GM18519 (cell line): ENCODE results near the gene PRDM16.

Experiments used
- ATAC-seq: cut with Tn5 transposase; IDR thresholded peaks from one replicate; pipeline ENCODE4 v1.9.1; 2021; ENCODE audit warnings: mild to moderate bottlenecking, moderate library complexity; ENCODE audit not compliant: unreplicated experiment, low FRiP score

The PRDM16 gene

GRCh38 chr1:3356827-3357460 is 287.9 kb downstream of the PRDM16 start:
- ATAC-seq = no peak

DNA sequence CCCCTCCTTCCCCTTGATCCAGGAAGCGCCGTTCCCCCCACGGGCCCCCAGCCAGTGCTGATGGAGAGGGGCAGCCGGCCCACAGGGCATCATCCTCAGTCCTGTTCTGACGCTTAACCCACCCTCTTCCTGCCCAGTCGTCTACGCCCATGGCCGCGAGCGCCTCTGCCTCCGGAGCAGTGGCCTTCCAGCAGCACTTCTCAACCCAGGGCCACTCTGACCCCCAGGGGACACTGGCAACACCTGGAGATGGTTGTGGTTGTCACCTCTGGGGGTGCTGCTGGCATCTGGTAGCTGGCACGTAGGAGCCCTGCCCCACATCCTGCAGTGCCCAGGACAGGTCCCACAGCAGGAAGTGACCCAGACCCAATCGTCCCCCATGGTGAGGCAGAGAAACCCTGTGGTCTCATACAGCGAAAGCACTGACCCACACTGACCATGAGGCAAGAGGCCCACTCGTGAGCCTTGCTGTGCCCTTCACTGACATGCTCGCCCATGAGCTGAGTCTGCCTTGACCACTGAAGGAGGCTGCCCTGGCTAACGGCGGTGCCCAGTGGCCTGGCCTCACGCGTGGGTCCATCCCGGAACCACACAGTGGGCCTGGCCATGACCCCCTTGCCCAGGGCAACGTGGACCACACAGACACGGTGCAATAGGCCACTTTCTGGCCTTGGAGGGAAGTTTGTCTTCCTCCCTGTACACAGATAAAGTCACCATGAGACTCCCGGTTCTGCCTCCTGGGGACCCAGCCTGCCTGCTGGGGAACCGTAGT is 288.7 kb downstream of the PRDM16 start:
- no peak for ATAC-seq

GRCh38 chr1:3359351-3359750 is 290.3 kb downstream of the PRDM16 start:
- no peak for ATAC-seq

GRCh38 chr1:3359756-3360440 is 290.9 kb downstream of the PRDM16 start:
- no peak for ATAC-seq

- ATAC-seq = no peak
Observed at GRCh38 chr1:3360646-3361257, 291.7 kb downstream of the PRDM16 start.

GRCh38 chr1:3363023-3363422 is 294.0 kb downstream of the PRDM16 start:
- no peak for ATAC-seq

DNA sequence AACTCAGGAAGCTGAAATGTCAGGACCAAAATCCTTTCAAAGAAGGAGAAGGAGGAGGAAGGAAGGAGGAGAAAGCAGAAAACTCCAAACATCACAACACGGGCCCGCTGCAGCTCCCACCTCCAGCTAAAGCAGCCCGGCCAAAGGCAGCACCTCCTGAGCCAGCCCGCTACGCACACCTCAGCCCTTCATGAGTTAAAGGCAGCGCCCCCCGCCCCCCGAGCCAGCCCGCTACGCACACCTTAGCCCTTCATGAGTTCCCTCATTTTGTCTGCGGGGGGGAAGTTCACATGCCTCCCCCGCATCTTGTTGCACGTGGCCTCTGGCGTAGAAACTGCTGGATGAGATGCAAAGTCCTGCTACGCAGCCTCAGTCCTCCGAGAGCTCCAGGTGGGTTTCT is 294.8 kb downstream of the PRDM16 start:
- no peak for ATAC-seq

DNA sequence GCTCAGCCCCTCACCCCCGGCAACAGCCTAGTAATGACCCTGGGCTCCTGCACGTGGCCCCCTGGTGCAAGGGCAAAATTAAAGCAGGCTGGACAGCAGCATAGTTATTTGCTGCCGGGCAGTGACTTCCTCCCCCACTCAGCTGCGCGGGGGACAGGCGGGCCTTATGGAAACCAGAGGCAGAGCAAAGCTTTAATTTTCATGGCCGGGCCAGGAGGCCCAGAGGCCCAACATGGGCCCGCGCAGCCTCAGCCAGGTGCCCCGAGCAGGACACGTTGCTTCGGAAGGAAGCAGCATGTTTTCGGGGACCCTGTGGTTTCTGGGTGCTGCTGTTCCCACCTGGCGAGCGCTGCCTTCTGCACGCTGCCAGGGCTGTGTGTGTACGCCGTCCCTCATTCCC is 295.5 kb downstream of the PRDM16 start:
- no peak for ATAC-seq

DNA sequence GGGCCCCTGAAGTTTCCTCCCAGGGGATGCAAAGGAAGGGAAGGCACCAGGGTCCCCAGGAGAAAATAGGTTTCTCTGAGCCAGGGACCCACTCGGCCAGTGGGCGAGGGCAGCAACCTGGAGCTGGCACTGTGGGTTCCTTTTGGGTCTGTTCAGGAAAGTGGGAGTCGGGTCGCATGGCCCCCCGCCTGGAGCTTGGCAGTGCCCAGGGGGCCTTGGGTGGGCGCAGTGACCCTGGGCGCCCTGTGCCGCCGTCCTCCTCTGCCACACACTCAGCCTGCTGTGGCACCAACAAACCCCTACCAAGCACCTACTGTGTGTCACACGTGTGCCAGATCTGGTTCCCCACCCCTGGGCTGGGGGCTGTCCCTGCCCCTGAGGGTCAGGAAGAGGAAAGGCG is 296.0 kb downstream of the PRDM16 start:
- ATAC-seq = no peak

DNA sequence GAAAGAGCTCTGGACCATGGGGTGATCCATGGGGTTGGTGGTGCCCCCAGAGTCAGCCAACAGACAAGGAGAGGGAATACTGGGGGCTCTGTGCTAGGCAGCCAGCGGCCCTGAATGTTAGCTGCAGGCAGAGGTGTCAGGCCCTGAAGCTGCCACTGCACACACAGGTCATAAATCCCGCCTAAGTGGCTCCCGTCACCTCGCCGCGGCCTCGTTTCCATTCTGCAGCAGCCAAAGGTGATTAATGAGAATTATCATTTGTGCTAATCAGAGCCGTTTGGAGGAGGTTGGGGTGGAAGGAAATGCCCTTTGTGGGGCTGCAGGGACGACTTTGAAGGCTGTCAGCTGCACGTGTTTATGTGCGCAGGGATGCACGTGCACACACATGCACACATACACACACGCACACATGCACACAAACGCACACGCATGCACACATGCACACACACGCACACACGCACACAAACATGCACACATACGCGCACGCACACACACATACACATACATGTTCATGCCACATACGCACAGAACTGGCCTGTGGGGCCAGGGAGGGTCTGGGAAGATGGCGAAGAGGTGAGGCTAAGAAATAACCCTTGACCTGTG is 296.6 kb downstream of the PRDM16 start:
- no peak for ATAC-seq

DNA sequence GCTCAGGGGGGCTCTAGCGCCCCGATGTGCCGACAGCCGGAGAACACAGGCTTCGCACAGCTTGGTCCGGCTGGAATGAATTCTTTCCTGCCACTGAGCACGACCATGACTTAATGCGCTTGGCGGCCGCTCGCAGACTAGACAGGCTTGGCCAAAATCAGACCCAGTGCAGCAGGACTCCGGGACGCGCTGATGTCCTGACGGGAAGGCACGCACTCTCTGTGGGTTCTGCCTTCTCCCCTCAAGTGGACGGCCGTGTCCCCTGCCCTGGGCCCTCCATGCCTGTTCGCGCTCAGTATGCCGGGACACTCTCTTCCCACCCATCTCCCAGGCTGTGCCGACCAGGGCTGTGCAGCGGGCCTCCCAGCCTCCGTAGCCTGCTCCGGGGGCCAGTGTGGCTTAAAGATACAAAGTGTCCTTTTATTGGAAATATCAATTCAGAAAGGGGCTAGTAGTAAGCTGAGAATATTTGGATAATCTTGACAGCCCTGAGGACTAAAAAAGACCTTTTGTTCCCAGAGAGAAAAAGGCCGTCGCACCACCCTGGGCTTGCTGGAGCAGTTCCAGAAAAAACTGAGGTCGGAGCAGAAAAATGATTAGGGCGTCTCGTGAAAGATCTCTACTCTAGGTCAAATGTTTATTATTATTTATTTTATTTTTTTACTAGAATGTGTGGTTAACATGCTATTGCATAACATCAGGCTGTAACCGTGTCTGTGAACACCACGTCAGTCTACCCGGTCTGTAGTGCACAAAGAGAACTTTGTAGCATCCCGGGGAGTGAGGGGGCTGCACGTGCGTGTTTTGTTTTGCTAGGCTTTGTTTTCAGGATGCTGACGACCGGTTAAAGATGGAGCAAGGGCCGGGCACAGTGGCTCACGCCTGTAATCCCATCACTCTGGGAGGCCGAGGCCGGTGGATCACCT is 297.4 kb downstream of the PRDM16 start:
- no peak for ATAC-seq

- no peak for ATAC-seq
Observed at GRCh38 chr1:3367376-3367775, 298.4 kb downstream of the PRDM16 start.

- ATAC-seq = no peak
Observed at GRCh38 chr1:3368059-3368458, 299.1 kb downstream of the PRDM16 start.

GRCh38 chr1:3368711-3369445 is 299.9 kb downstream of the PRDM16 start:
- no peak for ATAC-seq

GRCh38 chr1:3369446-3370076 is 300.6 kb downstream of the PRDM16 start:
- ATAC-seq = no peak

GRCh38 chr1:3370856-3371703 is 302.1 kb downstream of the PRDM16 start:
- ATAC-seq = no peak

- ATAC-seq = no peak
Observed at GRCh38 chr1:3372317-3372716, 303.3 kb downstream of the PRDM16 start.

GRCh38 chr1:3373175-3373574 is 304.2 kb downstream of the PRDM16 start:
- ATAC-seq = no peak
